Stimulated activated CD4-positive, alpha-beta T cell treated with anti-CD3 and anti-CD28 coated beads, Interleukin-1b, Interleukin-23, amount 100 ng/mL, for 1 hour (primary cell): ENCODE results near the gene TTLL7.

Experiments used
- DNase-seq, 2 donors: peaks; one replicate each; pipeline ENCODE4 v3.0.0-alpha.2; 2020; ENCODE audit warnings: low read depth in 2 of 2

The TTLL7 gene

DNA sequence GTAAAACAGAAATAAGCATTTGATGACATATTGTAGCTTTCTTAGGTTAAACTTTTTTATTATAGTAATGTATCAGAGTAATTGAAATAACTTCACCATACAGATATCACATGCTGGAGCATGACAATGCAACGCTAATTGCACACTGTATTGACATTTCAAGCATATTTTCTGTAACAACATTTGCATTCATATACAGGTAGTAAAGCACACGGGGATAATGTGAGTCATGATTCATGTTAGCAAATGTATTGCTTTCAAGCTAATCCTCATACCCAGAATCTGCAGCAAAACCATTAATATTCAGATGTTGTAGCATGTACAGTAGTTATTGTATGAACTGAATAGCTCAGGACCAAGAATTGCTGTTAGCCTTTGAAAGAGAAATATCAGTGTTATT is 133.9 kb downstream of the TTLL7 start:
- no peak for DNase-seq

DNA sequence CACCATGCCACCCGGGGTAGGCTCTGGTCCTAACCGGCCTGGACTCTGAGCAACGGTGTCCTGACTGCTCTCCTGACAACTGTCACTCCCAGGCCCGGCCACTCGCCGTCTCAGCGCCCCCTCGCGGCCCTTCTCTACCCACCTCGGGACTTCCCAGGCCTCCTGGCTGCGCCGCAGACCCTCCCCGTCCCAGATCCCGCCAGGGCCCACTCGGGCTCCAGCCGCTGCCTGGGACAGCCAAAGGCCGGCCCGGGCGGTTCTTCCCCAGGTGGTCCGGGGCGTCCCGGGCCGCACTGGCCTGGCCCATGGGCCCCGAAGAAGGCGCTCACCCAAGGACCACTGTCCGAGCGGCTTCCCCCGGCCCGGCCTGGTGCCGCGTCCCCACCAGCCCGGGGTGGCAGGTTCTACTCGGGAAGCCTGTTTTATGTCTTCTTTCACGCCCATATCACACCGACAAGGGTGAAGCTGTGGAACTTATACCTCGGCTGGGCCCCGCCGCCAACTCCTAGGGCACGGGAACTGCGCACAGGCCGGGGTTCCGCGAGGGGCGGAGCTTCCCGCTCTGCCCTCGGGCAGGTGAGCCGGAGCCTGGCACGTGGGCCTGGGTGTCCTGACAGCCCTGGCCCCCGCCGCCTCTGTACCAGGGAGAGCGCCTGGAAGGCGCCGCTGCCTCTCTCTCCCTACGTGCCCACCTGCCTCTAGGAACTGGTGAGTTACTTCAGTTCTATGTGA is 138.3 kb downstream of the TTLL7 start:
- DNase-seq: peak; percentile 25 to 62

DNA sequence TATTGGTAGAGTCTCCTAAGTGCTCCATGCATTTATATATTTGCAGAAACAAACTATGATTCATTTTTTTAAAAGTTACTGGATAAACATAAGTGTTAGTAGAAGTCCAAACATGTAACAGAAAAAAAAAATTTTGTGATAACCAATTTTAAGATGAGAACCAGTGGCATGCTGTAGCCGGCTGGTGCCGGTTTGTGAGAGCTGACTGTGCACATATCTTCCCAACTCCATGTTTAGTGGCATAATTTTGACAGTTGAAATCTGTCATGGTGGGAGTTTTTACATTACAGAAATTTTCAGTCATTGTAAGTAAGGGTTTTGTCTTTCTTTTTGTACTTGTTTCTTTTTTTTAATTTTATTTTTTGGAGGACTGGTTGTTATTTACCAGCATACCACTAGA is 141.2 kb downstream of the TTLL7 start:
- DNase-seq: no peak

DNA sequence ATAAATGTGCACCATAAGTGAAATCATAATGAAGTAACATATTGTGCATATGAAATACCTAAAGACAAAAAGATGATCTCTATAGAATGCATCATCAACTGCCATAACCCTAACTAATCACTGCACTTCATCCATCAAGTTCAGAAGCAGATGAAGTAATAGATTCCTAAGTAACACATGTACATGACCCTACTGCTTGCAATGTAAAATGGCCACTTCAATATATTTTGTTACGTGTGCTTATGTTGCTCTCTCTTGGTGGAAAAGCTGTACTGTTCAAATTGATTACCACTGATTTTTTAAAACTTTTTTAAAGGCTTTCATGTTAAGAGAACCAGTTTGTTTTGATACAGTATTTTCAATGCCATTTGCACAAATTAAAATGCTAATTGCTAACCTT is 141.8 kb downstream of the TTLL7 start:
- no peak for DNase-seq

DNA sequence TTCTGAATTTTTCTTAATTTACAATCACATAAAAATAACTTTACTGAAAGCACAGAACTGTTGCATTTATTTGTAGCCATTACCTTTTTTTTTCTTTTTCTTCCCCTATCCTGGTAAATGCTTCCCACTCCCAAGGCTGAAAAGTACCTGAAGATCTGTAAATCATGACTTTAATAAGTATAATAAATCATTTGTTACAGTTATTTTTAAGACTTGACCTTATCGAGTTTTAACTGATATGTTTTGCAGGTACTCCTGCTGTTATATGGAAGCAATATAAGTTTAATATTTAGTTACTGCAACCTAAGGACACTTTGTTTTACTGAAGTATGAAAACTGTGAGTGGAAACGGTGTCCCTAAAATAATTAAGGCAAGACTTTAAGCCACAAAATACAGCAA is 142.6 kb downstream of the TTLL7 start:
- DNase-seq: no peak

DNA sequence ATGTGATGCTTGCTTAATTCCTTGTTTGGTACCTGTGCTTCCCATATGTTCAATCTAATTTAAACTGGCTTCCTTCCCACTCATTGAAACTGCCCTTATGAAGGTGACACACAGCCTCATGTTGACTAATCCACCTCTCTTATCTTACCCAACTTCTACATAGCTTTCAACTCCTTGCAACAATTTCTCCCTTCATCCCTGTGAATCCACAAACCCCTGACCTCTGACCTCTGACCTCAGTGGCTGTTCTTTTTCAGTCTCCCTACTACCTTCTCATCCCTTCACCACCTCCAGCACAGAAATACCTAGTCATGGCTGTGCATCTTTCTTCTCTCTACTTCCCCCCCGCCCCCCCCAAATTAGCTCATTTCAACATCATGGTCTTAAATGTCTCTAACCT is 144.5 kb downstream of the TTLL7 start:
- no peak for DNase-seq

DNA sequence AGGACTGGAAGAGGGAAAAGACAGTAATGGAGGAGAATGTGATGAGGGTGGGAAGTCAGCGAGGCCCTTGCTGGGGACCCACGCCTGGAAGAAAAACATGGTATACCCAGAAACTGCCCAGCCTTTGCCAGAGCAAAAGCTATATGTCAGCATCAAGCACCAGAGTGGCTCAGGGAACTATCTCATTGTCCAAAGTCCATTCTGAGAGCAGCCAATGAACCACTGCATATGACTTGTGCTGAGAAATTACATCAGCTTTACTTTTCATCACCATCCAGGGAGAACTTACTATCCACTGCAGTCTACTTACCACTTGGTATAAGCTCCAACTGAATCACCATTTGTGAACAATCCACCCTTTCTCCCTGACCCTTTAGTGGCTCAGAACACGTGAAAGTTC is 148.1 kb downstream of the TTLL7 start:
- no peak for DNase-seq

DNA sequence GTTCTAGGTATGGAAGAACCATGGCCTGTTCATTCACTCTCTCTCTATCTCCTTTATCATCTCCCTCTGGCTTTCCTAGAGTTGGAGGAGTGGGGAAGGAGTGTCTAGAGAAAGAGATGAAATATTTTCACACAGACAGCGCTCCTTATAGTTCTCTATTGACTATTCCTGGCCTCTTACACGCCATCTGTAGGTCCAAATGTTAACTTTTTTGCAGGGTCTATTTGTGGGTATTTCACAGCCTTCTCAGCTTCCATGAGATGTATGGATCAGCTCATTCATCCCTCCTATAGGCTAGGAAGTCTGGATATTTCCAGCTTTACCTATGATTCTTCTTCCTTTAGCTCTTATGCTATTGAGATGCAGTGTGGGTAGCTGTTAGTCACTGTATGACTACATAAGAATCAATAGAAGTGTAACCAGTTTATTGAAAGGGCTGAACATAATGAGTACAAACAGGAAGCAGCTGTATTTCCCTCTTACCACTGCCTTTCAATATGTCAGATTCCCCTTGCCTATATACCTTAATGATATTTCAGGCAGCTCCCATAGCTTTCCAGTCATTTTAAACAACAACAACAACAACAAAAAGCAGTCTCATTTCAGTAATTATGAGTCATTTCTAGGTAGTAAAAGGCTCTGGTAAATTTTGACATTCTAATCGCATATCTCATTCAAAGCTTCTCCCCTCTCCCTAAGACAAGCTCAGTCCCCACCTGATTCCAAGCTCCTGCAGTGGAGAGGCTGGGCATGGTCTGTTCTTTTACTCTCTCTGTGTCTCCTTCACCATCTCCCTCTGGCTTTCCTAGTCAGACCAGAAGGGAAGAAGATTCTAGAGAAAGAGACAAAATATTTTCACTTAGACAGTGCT is 149.5 kb downstream of the TTLL7 start:
- no peak for DNase-seq

DNA sequence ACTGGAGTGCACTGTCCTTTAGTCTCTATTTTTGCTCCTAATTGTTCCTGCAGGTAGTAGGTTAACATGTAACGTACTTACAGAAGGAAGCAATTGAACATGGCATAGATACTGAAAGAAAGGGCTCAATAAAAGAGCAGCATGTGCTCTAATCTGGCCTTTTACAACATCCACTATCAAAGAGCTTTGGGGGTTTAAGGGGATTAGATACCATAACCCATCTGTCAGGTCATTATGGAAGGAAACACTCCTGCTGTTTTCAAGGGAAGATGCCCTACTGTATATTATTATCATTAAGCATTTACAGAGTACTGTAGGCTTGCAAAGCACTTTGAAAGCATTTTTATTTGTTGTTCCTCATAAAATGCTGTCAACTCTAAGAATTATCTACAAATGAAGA is 152.8 kb downstream of the TTLL7 start:
- no peak for DNase-seq

DNA sequence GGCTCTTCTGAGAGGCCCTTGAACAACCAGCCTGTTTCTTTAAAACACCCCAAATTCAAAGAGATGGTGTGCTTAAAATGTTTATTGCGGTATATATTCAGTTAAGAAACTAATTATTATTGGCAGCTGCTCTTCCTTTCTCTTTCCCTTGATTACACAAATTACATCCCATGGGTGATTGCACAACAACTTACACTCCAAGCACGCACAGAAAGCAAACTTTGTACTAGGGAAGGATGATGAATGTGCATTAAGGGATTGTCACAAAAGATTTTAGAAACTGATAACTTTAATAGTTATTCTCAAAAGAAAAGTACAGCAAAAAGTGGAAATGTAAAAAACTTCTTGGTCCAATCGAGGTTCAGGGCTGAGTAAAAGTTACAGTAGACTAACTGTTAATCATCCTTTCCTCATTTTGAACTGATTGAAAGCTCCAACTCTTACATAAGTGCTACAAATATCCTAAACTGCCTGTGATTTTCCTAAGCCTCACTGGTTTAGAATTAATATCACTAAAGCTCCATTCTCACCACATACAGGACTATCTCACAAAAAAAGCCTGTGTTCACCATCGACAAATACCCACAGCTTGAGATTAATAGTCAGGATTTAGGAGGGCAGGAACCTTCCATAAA is 153.4 kb downstream of the TTLL7 start:
- DNase-seq: no peak

DNA sequence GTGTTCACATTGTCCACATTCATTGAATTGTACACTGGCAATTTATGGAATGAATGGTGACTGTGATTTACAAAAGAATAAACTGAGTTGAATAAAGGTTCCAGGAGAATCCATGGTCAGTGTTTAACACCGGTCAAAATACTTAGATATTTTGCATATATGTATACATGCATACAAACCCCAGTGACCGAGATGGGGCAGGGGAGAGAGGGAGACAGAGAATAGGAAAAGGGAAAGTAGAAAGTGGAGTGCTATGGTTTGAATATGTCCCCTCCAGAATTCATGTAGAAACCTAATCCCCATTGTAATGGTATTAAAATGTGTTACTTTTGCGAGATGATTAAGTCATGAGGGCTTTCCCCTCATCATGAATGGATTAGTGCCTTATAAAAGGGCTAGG is 154.4 kb downstream of the TTLL7 start:
- no peak for DNase-seq

DNA sequence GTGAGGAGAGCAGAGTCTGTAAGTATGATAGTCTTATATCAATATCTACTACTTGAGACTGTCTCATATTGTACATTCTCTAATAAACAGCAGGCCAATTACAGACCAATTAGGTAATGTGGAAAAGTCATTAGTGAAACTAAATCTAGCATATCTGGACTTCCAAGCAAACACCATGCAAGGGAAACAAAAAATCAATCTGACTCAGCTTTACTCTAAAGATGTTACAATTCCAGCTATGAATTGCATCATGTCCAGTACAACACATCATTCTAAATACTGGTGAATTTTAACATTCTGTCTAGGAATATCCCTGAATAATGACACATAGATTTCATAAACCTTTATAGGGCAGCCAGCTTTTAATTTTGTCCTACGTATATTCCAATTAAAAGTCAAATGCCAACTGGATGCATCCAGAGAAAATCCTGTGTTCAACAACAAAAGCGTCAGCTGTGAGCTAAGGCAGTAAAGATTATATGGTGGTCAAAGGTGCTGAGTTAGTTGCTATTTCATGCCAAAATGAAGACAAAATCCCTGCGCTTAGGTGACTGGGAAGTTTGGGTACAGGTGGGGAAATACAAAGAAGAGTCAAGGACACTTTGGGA is 159.3 kb downstream of the TTLL7 start:
- no peak for DNase-seq

DNA sequence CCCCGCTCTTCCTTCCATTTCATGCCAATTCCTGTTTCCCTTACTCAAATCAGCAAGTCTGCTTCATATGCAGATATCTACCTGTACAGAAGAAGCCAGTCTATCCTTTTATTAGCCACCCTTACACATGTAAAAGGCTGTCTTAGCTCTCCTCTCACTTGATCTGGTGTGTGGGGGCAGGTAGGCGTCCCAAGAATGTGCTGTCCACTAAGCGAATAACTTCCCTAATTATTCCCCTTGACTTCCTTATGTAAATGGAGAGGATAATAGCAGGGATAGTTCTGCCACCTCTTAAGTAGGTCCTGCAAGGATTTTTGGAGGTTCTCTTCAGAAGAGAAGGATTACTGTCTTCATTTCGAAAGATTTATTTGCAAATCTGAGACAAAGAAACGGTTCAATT is 160.4 kb downstream of the TTLL7 start:
- DNase-seq: no peak

DNA sequence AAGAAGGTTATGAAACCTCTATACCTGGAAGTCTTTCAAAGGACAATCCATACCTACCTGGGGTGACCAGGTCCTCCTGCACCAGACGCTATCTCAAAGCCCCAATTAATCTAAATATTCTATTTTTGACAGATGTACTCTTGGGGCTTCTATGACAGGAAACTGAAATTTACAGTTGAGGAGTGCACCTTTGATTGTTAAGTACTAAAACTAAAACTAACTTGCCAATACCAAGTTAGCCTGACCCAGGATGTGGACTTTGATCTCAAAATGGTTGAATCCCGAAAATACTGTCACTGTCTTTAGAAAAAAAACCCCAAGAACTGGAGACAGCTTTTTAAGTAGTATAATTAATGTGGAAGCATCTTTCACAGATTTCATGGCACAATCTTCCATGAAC is 162.4 kb downstream of the TTLL7 start:
- no peak for DNase-seq

DNA sequence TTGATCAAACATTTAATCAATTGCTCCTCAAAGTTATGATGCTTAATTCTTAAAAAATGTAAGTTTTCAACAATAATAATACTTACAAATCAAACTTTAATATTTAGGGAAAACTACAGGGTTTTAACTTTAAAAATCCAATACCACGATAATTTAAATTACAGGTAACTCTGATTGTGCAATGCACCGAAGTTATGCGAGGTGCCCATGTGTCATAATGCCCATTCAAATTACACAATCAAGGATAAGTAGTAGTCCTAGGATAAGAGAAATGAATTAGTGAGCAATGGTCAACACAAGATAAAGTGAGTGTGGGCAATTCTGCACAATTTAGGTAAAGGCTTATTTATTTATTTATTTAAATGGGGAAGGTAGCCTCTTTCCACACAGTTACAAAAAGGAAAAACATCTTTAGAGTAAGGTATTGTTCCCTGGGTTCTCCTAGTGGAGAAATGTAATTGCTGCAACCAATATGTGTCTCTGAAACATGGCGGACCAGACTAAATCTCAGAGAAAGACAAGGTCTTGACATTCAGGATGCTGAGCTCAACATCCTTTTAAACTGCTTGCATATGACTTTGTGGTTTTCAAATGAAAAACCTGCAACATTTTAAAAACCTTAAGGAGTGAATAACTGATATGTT is 164.2 kb downstream of the TTLL7 start:
- DNase-seq: no peak

DNA sequence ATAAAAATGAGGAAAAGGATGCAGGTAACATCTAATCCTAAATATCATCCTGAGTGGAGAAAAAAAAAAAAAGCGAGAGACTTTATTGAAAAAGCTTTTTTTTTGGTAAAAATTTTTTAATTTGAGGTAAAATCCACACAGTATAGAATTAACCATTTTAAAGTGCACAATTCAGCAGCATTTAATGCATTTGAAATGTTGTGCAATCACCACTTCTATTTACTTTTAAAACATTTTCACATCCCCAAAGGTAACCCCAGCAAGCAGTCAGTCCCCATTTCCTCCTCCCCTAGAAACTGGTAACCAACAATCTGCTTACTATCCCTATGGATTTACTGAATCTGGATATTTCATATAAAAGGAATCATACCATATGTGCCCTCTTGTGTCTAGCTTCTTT is 166.7 kb downstream of the TTLL7 start:
- no peak for DNase-seq

DNA sequence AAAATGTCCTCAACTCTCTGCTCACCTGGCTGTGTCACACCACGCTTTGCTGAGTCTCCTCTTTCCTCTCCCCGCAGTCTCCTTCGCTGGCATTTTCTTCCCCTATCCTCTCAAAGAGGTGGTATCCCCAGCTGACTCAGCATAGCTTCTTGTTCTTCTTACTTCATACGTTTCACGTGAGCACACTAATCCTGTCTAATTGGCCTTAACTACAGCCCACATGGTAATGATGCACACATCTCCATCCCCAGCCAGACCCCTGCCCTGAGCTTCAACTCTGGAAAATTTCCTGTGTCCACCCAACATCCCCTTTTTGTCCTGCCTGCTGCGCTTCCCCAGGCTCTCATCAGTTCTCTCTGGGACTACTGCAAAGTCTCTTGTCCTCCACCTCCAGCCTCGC is 169.8 kb downstream of the TTLL7 start:
- DNase-seq: no peak

DNA sequence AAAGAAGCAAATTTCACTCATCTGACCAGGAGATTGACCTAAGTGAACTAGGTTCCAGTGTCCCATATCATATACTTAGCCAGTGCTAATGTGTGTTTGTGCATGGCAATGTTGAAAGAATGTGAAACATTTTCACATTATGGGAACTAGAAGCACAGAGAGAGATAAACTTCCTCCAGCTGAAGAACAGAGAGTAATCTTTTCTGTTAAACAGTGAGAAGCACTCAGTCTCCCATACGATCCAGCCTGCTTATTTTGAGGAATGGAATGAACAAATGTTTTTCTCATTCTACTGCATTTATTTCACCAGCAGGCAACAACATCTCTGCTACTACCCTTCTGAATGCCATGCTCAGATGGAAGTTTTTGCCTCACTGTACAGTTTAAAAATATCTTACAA is 170.5 kb downstream of the TTLL7 start:
- DNase-seq: no peak

DNA sequence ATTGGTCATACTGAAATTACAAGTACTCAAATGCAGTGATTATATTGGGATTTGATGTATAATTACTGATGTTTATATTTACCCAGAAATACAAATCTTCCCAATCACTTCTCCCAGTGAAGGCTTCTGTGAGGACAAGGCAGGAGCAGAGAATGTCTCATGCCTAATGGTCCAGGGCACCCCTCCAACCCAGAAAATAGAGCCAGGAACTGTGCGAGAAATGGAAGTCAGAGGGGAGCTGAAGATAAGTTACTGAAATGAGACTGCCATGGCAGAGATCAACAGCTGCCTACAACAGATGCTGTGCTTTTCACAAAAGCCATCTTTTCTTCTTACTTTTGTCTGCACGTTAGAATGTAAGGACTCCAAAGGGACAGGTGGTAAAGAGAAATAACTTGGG is 171.2 kb downstream of the TTLL7 start:
- DNase-seq: no peak

DNA sequence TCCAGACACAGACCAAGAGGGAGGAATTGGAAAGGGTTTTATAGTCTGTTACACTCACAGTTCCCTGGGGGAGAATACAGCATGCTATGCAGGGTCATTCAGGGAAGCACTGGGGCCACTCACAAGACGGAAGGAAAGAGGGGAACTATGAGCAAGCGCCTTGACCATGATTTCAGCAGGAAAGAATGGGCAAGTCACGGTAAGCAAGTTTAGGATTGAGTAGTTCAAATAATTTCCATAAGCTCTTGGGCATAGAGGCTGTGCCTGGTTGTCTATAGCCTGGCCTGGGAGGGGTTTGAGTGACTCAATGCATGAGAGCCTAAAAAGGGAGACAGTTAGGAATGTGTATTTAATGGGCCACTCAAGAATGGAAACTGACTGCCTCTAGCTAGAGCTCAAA is 176.7 kb downstream of the TTLL7 start:
- DNase-seq: no peak

DNA sequence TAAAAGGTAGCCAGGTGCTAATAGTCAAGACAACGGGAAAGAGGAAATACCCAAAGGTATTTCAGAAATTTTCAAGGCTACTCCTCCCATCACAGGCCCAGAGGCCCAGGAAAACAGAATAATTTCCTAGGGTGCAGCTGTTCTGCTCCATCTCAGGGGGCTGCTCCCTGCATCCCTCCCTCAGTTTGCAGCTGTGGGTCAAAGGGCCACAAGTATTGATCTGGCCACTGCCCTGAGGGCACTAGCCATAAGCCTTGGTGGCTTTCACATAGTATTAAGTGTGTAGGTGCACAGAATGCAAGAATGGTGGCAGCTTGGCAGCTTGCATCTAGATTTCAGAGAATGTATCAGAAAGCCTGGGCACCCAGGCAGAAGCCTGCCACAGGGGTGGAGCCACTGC is 179.5 kb downstream of the TTLL7 start:
- no peak for DNase-seq

DNA sequence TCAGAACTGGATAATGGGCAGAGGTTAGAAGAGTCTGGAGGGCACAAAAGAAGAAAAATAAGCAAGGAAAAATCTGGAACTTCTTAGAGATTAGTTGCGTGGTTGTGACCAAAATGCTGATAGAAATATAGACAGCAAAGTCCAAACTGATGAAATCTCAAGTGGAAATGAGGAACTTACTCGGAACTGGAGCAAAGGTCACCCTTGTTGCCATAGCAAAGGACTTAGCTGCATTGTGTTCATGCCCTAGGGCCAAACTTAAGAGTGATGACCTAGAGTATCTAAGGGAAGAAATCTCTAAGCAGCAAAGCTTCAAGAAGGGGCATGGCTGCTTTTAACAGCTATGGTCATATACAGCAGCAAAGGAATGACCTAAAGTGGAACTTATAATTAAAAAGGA is 180.0 kb downstream of the TTLL7 start:
- DNase-seq: no peak
